IMR-90 (cell line): Measurements from ENCODE around the gene NRP1. TPM values are rescaled to one million over a fixed set of nuclear protein-coding genes. Genes with fewer than 3 reads are reported as not detected.

Source experiments
- ATAC-seq: fragments of 200-7000 bp; cut with Tn5 transposase; 2 replicates; pipeline ENCODE4 v1.9.1; 2020; ENCODE audit warnings: low read depth, mild to moderate bottlenecking, moderate library complexity
- BruUV-seq: library from RNA; stranded (reverse); fragments of 400-500 nt; replicated peaks from 2 replicates; lab custom pipeline; 2021; lab: Mats Ljungman, UMichigan
- CTCF ChIA-PET: fragments of 300-600 bp; formaldehyde crosslinking; extraction: SDS; loops from one replicate; lab custom pipeline; 2021; ENCODE audit warnings: antibody characterized with exemption; lab: Yijun Ruan, JAX
- POLR2A ChIA-PET: fragments of 300-600 bp; sonication (Branson Sonifier 250); formaldehyde crosslinking; loops from one replicate; lab custom pipeline; 2022; ENCODE audit warnings: antibody characterized with exemption; ENCODE audit not compliant: unreplicated experiment; lab: Charles Lee
- DNase-seq: peaks from one replicate; pipeline ENCODE4 v3.0.0; 2013
- H2AFZ ChIP-seq: replicated peaks from 2 replicates; pipeline ENCODE3; 2013; ENCODE audit warnings: low read length, mild to moderate bottlenecking; ENCODE audit not compliant: poor library complexity
- H2AK5ac ChIP-seq: 2 replicates; pipeline ENCODE4 v1.6.1; 2013; ENCODE audit warnings: low read depth, low read length, inconsistent platforms
- H2AK9ac ChIP-seq: replicated peaks from 2 replicates; pipeline ENCODE3; 2013; ENCODE audit warnings: mild to moderate bottlenecking, low read depth, low read length, moderate library complexity; ENCODE audit not compliant: poor library complexity
- H2BK120ac ChIP-seq: 2 replicates; pipeline ENCODE4 v1.6.1; 2013; ENCODE audit warnings: low read depth, low read length, inconsistent platforms
- H2BK15ac ChIP-seq: 3 replicates; pipeline ENCODE4 v1.6.1; 2013; ENCODE audit warnings: low read depth, low read length, inconsistent platforms
- H2BK20ac ChIP-seq: 2 replicates; pipeline ENCODE4 v1.6.1; 2013; ENCODE audit warnings: low read depth, mild to moderate bottlenecking, inconsistent platforms, low read length, moderate library complexity
- H2BK5ac ChIP-seq: 2 replicates; pipeline ENCODE4 v1.6.1; 2013; ENCODE audit warnings: mild to moderate bottlenecking, low read depth, low read length, inconsistent platforms; ENCODE audit not compliant: poor library complexity, severe bottlenecking
- H3K14ac ChIP-seq: replicated peaks from 2 replicates; pipeline ENCODE4 v1.6.1; 2013; ENCODE audit warnings: low read depth, low read length, inconsistent platforms
- H3K18ac ChIP-seq: 2 replicates; pipeline ENCODE4 v1.6.1; 2013; ENCODE audit warnings: low read depth, low read length, control low read depth
- H3K23ac ChIP-seq: 2 replicates; pipeline ENCODE4 v1.6.1; 2013; ENCODE audit warnings: low read depth, low read length, inconsistent platforms
- H3K27ac ChIP-seq: 2 replicates; pipeline ENCODE4 v1.5.1; 2013; ENCODE audit warnings: mild to moderate bottlenecking, control low read depth, low read length; ENCODE audit not compliant: insufficient read depth
- H3K27me3 ChIP-seq: 2 replicates; pipeline ENCODE4 v1.6.1; 2013; ENCODE audit warnings: low read length; ENCODE audit not compliant: control insufficient read depth, insufficient read depth
- H3K36me3 ChIP-seq: 2 replicates; pipeline ENCODE4 v1.6.1; 2013; ENCODE audit warnings: low read length, mixed read lengths; ENCODE audit not compliant: control insufficient read depth, insufficient read depth
- H3K4ac ChIP-seq: 2 replicates; pipeline ENCODE4 v1.6.1; 2013; ENCODE audit warnings: low read depth, low read length, inconsistent platforms
- H3K4me1 ChIP-seq: 2 replicates; pipeline ENCODE4 v1.6.1; 2013; ENCODE audit warnings: low read length, mixed read lengths; ENCODE audit not compliant: control insufficient read depth, insufficient read depth
- H3K4me2 ChIP-seq: 2 replicates; pipeline ENCODE4 v1.6.1; 2013; ENCODE audit warnings: low read depth, mild to moderate bottlenecking, control low read depth, low read length, moderate library complexity
- H3K4me3 ChIP-seq: 2 replicates; pipeline ENCODE4 v1.5.1; 2013; ENCODE audit warnings: low read depth, mild to moderate bottlenecking, control low read depth, low read length, moderate library complexity; ENCODE audit not compliant: insufficient read depth
- H3K56ac ChIP-seq: 2 replicates; pipeline ENCODE4 v1.6.1; 2013; ENCODE audit warnings: low read length, inconsistent platforms; ENCODE audit not compliant: insufficient read depth; ENCODE audit errors: extremely low read depth
- H3K79me1 ChIP-seq, 2 experiments: 2 replicates each; pipeline ENCODE4 v1.6.1; 2013; ENCODE audit warnings: low read length in 2 of 2, inconsistent platforms in 1 of 2, low read depth in 1 of 2
- H3K9ac ChIP-seq: 2 replicates; pipeline ENCODE4 v1.6.1; 2013; ENCODE audit warnings: low read depth, low read length, control low read depth
- H3K9me1 ChIP-seq: 2 replicates; pipeline ENCODE4 v1.6.1; 2013; ENCODE audit warnings: low read length, inconsistent platforms; ENCODE audit not compliant: insufficient read depth
- H3K9me3 ChIP-seq: 2 replicates; pipeline ENCODE4 v1.6.1; 2013; ENCODE audit warnings: low read length; ENCODE audit not compliant: control insufficient read depth, insufficient read depth
- H4K20me1 ChIP-seq: 2 replicates; pipeline ENCODE4 v1.6.1; 2013; ENCODE audit warnings: low read length, inconsistent platforms; ENCODE audit not compliant: insufficient read depth
- H4K5ac ChIP-seq: 2 replicates; pipeline ENCODE4 v1.6.1; 2013; ENCODE audit warnings: mild to moderate bottlenecking, low read depth, low read length, control low read depth
- H4K8ac ChIP-seq, 2 experiments: 2 replicates each; pipeline ENCODE4 v1.6.1; 2013; ENCODE audit warnings: low read depth in 2 of 2, low read length in 2 of 2, control low read depth in 1 of 2, inconsistent platforms in 1 of 2
- H4K91ac ChIP-seq: 2 replicates; pipeline ENCODE4 v1.6.1; 2013; ENCODE audit warnings: low read depth, low read length, inconsistent platforms; ENCODE audit not compliant: insufficient read depth
- CEBPB ChIP-seq: IDR thresholded peaks from 2 replicates; pipeline ENCODE4 v1.6.1; 2012; ENCODE audit warnings: low read depth, low read length, improper control_type of control experiment
- ELK1 ChIP-seq: fragments of 150-350 bp; IDR thresholded peaks from 2 replicates; pipeline ENCODE4 v1.6.1; 2016; ENCODE audit warnings: low read depth, mild to moderate bottlenecking, low read length, moderate library complexity, borderline replicate concordance
- MAZ ChIP-seq: IDR thresholded peaks from 2 replicates; pipeline ENCODE4 v1.6.1; 2012; ENCODE audit warnings: low read depth, mild to moderate bottlenecking, low read length, improper control_type of control experiment, moderate library complexity, borderline replicate concordance
- NFE2L2 ChIP-seq: fragments of 150-350 bp; IDR thresholded peaks from 2 replicates; pipeline ENCODE4 v1.6.1; 2016; ENCODE audit warnings: low read depth, mild to moderate bottlenecking, low read length
- POLR2A ChIP-seq: IDR thresholded peaks from 2 replicates; pipeline ENCODE4 v1.6.1; 2012; ENCODE audit warnings: mild to moderate bottlenecking, low read depth, low read length
- RAD21 ChIP-seq: IDR thresholded peaks from 2 replicates; pipeline ENCODE4 v1.6.1; 2012; ENCODE audit warnings: low read length, improper control_type of control experiment
- RFX5 ChIP-seq: IDR thresholded peaks from 2 replicates; pipeline ENCODE4 v1.8.0; 2012; ENCODE audit warnings: low read depth, mild to moderate bottlenecking, low read length, moderate library complexity
- SMC3 ChIP-seq: fragments of 150-350 bp; IDR thresholded peaks from 2 replicates; pipeline ENCODE4 v1.6.1; 2016; ENCODE audit warnings: low read depth, mild to moderate bottlenecking, antibody characterized with exemption, low read length, moderate library complexity
- USF2 ChIP-seq: fragments of 150-350 bp; IDR thresholded peaks from 2 replicates; pipeline ENCODE4 v1.6.1; 2017; ENCODE audit warnings: mild to moderate bottlenecking, antibody characterized with exemption, low read length, low read depth
- WGBS, 2 experiments: methylation state at CpG; one replicate each; pipeline versions ENCODE4 v1.1.5 to v1.1.7; 2013; ENCODE audit warnings: missing lambda C conversion rate in 2 of 2; ENCODE audit not compliant: insufficient read length in 1 of 2; ENCODE audit errors: extremely low coverage in 2 of 2; 5-methylcytosine and 5-hydroxymethylcytosine counted together
- dilution Hi-C: fragments of 300-500 bp; cut with HindIII; formaldehyde crosslinking; loops from one replicate; pipeline ENCODE4 v1.14.3; 2018; ENCODE audit warnings: low sequenced_read_pairs; ENCODE audit not compliant: unreplicated experiment
- in situ Hi-C: fragments of 300-500 bp; cut with MboI; formaldehyde crosslinking; loops from 3 replicates; pipeline ENCODE4 v1.14.3; 2019; ENCODE audit warnings: low sequenced_read_pairs, inconsistent platforms, mixed read lengths
- intact Hi-C: fragments of 100-400 bp; cut with micrococcal nuclease; formaldehyde crosslinking; loops from 2 replicates; pipeline ENCODE4 v1.10.0; 2022
- polyA plus RNA-seq, 3 experiments: library from polyadenylated mRNA; depleted of rRNA; stranded (reverse); fragments of >200 nt; gene quantifications; 2 replicates each; pipeline ENCODE4 v1.2.3, GENCODE V29; 2012; ENCODE audit warnings: low replicate concordance in 1 of 3
- total RNA-seq: library from RNA; depleted of rRNA; stranded (reverse); fragments of >200 nt; gene quantifications from 2 replicates; pipeline ENCODE4 v1.2.3, GENCODE V29; 2012

Gene NRP1
- total and polyA plus RNA-seq, 2 of the 4 experiments (the other 2 are of a cell fraction): 108 to 227 TPM

DNA sequence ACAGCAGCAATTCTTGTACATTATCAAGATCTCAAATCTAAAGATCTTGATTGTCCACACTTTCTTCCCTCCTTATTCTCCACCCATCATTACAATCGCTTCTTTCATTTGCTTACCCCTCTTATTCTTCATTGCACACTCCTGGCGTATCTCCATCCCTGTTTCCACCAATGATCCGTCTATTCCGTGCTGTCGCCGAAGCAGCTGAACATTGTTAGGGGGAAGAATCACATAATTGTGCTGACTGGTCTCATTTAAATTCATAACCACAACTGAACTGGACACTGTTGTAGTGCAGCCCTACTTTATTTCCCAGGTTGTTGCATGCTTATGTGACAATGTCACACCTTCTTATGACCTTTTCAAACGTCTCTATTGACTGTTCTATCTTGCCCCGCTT is 18.9 kb upstream of the NRP1 start:
- TF ChIP-seq RFX5 (no peak), CEBPB (no peak), POLR2A (no peak), SMC3 (no peak), RAD21 (no peak), USF2 (no peak), NFE2L2 (no peak), ELK1 (no peak), MAZ (no peak)
- dilution Hi-C loops: no loop called here

More for the DNA sequence above, 18.9 kb upstream of the NRP1 start:
- no TSS peak for BruUV-seq
- Histone ChIP-seq H4K91ac (no peak overlapping the region), H2BK20ac (no peak overlapping the region), H3K18ac (no peak overlapping the region), H3K56ac (no peak overlapping the region), H3K79me1 (no peaks in the 10 kb centered on the region), H4K5ac (no peak overlapping the region), H3K36me3 (no peaks in the 10 kb centered on the region), H2AFZ (no peak overlapping the region), H3K14ac (no peak overlapping the region), H3K9me1 (no peaks in the 10 kb centered on the region; the same call in 1 of the 2 replicates), H3K9me3 (no peaks in the 10 kb centered on the region), H3K9ac (no peak overlapping the region), H2BK5ac (no peak overlapping the region), H2AK5ac (no peak overlapping the region), H4K8ac (no peak overlapping the region), H3K27ac (no peak overlapping the region), H3K4me2 (no peak overlapping the region), H2AK9ac (no peak overlapping the region), H4K20me1 (no peaks in the 10 kb centered on the region), H3K4me3 (no peak overlapping the region), H3K4ac (no peak overlapping the region), H2BK15ac (no peak overlapping the region), H3K23ac (no peak overlapping the region), H2BK120ac (no peak overlapping the region), H3K4me1 (peaks cover 4% of the 10 kb centered on the region; the same call in 1 of the 2 replicates), H3K27me3 (no peaks in the 10 kb centered on the region)
- ATAC-seq: no peak
- WGBS, 2 experiments: 80 to 100% methylated on average over 1 to 2 of the region's 8 CpGs
- intact Hi-C loops (no loop called here), in situ Hi-C loops (no loop called here)
- DNase-seq: no peak
- POLR2A ChIA-PET: no interaction called here
- CTCF ChIA-PET: no interaction called here
